Measurements from ENCODE around the gene HTR6.

HTR6 gene

DNA sequence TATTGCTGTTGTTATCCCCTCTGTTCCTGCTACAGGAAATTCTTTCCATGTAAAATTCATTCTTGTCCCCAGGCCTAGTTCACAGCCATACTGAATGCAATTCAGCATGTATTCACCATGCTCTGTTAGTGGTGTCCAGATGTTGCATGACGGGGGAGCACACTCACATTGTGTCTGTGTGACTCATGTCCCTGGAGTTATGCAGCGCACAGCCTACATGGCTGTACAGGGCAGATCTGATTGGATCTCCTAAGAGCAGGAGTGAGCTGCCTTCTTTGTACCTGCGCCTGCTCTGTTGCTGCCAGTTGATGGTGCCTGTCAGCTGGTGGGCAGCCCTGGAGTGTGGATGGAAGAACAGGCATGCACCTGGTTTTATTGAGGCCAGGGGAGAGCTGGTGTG lies 17.6 kb downstream of the HTR6 start:
- TF ChIP-seq RAD21 (IDR thresholded peaks at IDR 0.05; ENCODE audit: low read depth) = no peak
- no peak for TF ChIP-seq ZBTB7A (IDR thresholded peaks at IDR 0.05; ENCODE audit: low read depth)
- no peak for TF ChIP-seq YY1 (IDR thresholded peaks at IDR 0.05; ENCODE audit: low read depth)

DNA sequence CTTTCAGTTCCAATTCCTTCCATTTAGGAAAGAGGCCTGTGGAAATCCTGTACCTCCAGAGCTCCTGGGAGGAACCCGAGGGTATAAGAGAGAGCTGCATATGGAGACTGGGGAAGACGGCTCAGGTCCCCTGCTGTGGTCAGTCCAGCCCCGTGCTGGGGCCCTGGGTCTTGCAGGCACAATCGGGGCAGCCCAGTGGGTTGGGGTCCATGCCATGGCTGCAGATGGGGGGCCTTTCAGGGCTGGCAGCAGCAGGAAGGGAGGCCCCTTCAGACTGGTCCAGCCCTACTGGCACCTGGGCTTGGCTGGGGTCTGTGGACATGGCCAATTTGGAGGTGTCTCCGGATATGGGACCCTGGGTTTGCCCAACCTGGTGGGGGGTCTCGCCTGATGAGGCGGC lies 18.2 kb downstream of the HTR6 start:
- TF ChIP-seq, protein P1, sequence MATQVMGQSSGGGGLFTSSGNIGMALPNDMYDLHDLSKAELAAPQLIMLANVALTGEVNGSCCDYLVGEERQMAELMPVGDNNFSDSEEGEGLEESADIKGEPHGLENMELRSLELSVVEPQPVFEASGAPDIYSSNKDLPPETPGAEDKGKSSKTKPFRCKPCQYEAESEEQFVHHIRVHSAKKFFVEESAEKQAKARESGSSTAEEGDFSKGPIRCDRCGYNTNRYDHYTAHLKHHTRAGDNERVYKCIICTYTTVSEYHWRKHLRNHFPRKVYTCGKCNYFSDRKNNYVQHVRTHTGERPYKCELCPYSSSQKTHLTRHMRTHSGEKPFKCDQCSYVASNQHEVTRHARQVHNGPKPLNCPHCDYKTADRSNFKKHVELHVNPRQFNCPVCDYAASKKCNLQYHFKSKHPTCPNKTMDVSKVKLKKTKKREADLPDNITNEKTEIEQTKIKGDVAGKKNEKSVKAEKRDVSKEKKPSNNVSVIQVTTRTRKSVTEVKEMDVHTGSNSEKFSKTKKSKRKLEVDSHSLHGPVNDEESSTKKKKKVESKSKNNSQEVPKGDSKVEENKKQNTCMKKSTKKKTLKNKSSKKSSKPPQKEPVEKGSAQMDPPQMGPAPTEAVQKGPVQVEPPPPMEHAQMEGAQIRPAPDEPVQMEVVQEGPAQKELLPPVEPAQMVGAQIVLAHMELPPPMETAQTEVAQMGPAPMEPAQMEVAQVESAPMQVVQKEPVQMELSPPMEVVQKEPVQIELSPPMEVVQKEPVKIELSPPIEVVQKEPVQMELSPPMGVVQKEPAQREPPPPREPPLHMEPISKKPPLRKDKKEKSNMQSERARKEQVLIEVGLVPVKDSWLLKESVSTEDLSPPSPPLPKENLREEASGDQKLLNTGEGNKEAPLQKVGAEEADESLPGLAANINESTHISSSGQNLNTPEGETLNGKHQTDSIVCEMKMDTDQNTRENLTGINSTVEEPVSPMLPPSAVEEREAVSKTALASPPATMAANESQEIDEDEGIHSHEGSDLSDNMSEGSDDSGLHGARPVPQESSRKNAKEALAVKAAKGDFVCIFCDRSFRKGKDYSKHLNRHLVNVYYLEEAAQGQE (IDR thresholded peaks at IDR 0.05; ENCODE audit: low read depth) = no peak

DNA sequence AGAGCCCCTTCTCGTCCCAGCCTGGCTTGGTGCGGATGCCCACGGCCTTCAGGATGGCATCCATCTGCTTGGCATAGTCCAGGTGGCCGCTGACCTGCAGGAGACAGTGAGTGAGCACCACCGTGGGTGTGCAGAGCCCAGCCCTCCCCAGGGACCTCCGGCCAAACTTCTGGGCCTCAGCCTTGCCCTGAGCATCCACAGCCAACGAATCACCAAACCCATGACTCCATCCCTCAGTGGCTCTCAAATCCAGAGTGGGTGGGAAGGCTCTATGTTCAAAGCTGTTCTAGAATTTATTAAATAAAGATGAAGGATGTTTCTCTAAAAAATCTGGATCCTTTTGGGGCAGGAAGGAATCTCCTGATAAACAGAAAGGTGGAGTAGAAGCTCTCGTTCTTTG lies 18.7 kb downstream of the HTR6 start:
- TF ChIP-seq, protein P1 (IDR thresholded peaks at IDR 0.05; ENCODE audit: low read depth) = no peak
- TF ChIP-seq, protein P2, sequence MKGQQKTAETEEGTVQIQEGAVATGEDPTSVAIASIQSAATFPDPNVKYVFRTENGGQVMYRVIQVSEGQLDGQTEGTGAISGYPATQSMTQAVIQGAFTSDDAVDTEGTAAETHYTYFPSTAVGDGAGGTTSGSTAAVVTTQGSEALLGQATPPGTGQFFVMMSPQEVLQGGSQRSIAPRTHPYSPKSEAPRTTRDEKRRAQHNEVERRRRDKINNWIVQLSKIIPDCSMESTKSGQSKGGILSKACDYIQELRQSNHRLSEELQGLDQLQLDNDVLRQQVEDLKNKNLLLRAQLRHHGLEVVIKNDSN (IDR thresholded peaks at IDR 0.05) = no peak
- TF ChIP-seq YY1 (IDR thresholded peaks at IDR 0.05; ENCODE audit: low read depth) (no peak), TAF1 (IDR thresholded peaks at IDR 0.05; ENCODE audit: low read depth) (no peak), TCF12 (IDR thresholded peaks at IDR 0.05; ENCODE audit: low read depth) (no peak), EGR1 (IDR thresholded peaks at IDR 0.05) (no peak), EP300 (IDR thresholded peaks at IDR 0.05; ENCODE audit: borderline replicate concordance) (no peak), RAD21 (IDR thresholded peaks at IDR 0.05; ENCODE audit: low read depth) (no peak)

DNA sequence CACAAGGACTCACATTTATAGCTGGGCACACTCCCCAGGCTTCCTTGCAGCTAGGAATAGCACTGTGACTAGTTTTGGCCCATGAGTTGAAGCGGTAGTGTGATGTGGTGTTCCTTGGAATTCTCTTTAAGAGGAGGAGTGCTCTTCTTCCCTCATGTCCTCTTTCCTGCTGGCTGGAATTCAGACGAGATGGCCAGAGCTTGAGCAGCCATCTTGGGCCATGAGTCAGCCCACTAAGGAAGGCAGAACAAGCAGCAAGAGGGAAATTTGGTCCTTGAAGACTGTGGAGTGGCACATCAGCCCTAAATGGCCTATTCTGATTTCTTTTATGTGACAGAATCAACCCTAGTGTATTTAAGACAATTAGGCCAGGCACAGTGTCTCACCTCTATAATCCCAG lies 20.0 kb downstream of the HTR6 start:
- TF ChIP-seq CEBPB (IDR thresholded peaks at IDR 0.05) (no peak), TAF1 (IDR thresholded peaks at IDR 0.05; ENCODE audit: low read depth) (no peak), NFIC (IDR thresholded peaks at IDR 0.05) (no peak), TEAD4 (IDR thresholded peaks at IDR 0.05) (no peak), YY1 (IDR thresholded peaks at IDR 0.05; ENCODE audit: low read depth) (no peak), EGR1 (IDR thresholded peaks at IDR 0.05) (no peak), RAD21 (IDR thresholded peaks at IDR 0.05; ENCODE audit: low read depth) (no peak), CREB1 (IDR thresholded peaks at IDR 0.05; ENCODE audit: low read depth) (no peak), ZBTB7A (IDR thresholded peaks at IDR 0.05; ENCODE audit: low read depth) (no peak), EP300 (IDR thresholded peaks at IDR 0.05; ENCODE audit: borderline replicate concordance) (no peak), TCF12 (IDR thresholded peaks at IDR 0.05; ENCODE audit: low read depth) (no peak), FOXM1 (IDR thresholded peaks at IDR 0.05; ENCODE audit: borderline replicate concordance, low read depth) (no peak)
- TF ChIP-seq, protein P3, sequence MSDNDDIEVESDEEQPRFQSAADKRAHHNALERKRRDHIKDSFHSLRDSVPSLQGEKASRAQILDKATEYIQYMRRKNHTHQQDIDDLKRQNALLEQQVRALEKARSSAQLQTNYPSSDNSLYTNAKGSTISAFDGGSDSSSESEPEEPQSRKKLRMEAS (IDR thresholded peaks at IDR 0.05) = no peak
- TF ChIP-seq, protein P1 (IDR thresholded peaks at IDR 0.05; ENCODE audit: low read depth) = no peak
- TF ChIP-seq, protein P2 (IDR thresholded peaks at IDR 0.05) = no peak

DNA sequence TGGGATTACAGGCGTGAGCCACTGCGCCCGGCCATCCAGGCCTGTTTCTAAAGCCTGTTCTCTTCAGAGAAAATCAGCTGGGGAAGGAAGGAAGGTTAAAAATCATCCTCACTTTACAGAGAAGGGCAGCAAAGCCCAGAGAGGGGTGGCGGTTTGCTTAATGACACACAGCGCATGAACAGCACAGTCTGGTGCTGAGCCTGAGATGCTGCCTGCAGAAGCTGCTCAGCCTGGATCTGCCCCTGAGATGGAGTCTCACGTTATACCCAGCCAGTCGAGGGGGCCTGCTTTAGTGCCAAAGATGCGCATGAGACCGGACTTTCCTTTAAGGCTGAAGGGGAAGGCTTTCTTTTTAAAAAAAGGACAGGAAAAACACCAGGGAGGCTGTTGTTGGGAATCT lies 21.3 kb downstream of the HTR6 start:
- TF ChIP-seq YY1 (IDR thresholded peaks at IDR 0.05; ENCODE audit: low read depth) = no peak
- no peak for TF ChIP-seq EGR1 (IDR thresholded peaks at IDR 0.05)

DNA sequence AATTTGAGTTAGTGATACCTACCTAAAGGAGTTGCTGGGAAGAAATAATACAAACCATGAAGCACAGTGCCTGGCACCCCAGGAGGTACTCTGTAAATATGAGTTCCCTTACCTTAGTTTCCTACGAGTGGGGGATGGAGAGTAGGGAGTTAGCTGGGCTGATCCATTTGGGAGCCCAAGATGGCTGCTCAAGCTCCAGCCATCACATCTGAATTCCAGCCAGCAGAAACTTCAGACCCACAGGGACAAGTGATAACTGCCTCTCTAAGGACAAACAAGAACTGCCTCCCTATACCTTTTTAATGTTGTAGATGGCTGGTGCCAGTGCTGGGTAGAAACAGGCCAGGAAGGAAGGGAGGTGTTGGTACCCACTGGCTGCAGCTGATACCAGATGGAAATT lies 22.7 kb downstream of the HTR6 start:
- TF ChIP-seq EGR1 (IDR thresholded peaks at IDR 0.05) (no peak), TCF12 (IDR thresholded peaks at IDR 0.05; ENCODE audit: low read depth) (no peak), TAF1 (IDR thresholded peaks at IDR 0.05; ENCODE audit: low read depth) (no peak), RAD21 (IDR thresholded peaks at IDR 0.05; ENCODE audit: low read depth) (no peak), YY1 (IDR thresholded peaks at IDR 0.05; ENCODE audit: low read depth) (no peak), NFIC (IDR thresholded peaks at IDR 0.05) (no peak), ZBTB7A (IDR thresholded peaks at IDR 0.05; ENCODE audit: low read depth) (no peak), TEAD4 (IDR thresholded peaks at IDR 0.05) (no peak), EP300 (IDR thresholded peaks at IDR 0.05; ENCODE audit: borderline replicate concordance) (no peak), CREB1 (IDR thresholded peaks at IDR 0.05; ENCODE audit: low read depth) (no peak)
- TF ChIP-seq, protein P2 (IDR thresholded peaks at IDR 0.05) = no peak
- TF ChIP-seq, protein P1 (IDR thresholded peaks at IDR 0.05; ENCODE audit: low read depth) = no peak
